TTC549 (cell line): Measurements from ENCODE around the gene RPP21.

Source experiments
- FAIRE-seq: peaks from 2 replicates; lab custom pipeline; 2012; peaks lifted over from hg19 to GRCh38; lab: Jason Lieb, UNC

The RPP21 gene

DNA sequence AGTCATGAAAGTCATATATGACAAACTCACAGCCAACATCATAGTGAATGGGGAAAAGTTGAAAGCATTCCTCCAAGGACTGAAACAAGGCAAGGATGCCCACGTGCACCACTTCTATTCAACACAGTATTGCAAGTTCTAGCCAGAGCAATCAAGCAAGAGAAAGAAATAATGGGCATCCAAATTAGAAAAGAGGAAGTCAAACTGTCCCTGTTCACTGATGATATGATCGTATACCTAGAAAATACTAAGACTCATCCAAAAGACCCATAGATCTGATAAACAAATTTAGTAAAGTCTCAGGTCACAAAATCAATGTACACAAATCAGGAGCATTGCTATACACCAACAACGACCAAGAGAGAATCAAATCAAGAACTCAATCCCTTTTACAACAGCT lies 41.2 kb downstream of the RPP21 start:
- FAIRE-seq: no peak

DNA sequence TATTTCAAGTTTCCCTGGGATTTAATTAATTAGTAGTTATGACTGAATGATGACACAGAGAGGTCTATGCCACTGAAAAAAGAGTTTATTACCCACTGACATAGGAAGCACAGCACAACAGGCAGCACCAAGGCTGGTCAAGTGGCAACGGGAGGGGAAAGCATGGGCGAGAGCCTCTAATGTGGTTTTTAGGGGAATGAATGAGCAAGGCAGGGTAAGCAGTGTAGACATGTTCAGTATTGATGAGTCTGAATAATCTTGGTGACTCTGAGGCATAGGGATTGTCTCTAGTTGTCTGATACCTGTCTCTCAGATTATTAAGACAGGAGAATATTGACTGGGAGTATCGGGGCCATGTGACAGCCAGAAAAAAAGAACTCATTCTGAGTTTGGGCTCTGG lies 46.3 kb downstream of the RPP21 start:
- FAIRE-seq: no peak

GRCh38 chr6:30394139-30394538 lies 49.2 kb downstream of the RPP21 start:
- FAIRE-seq: no peak
